Measurements from ENCODE around the gene SAMD11. TPM values are rescaled to one million over a fixed set of nuclear protein-coding genes. Genes with fewer than 3 reads are reported as not detected.
A peak's percentile ranks its signal among the peaks of the same experiment; 100 is the strongest.

The SAMD11 gene
- total RNA-seq, 4 donors from 2014 or later = 2.6 to 15.9 (median 11.5) TPM

DNA sequence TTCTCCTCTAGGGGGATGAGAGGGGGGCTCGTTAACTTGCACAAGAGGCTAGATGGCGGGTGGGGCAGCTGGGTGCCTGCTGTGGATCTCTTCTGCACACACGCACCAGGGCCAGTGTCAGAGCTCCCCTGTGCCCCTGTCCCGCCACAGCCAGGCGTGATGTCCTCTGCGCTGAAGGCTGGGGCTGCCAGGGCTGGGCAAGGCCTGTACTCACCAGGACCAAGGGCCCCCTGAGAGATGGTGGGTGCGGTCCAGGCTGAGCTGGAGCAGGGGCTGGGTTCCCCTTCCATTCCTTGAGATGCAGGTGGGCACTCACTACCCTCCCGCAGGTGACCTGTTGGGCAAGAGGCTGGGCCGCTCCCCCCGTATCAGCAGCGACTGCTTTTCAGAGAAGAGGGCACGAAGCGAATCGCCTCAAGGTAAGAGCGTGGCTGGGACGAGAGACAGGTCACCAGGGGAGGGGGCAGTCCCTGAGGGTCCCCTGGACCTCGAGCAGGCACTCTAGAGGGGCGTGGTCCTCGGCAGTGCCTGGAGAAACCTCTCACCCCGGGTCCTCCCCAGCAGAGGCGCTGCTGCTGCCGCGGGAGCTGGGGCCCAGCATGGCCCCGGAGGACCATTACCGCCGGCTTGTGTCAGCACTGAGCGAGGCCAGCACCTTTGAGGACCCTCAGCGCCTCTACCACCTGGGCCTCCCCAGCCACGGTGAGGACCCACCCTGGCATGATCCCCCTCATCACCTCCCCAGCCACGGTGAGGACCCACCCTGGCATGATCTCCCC lies 15.2 kb downstream of the SAMD11 start:
- Histone ChIP-seq H3K4me1 (peaks cover 0 to 74% (median 24%) of the 10 kb centered on the region in 4 donors), H3K4me3 (no peak overlapping the region), H3K9me3 (no peaks in the 10 kb centered on the region), H3K27ac (peak overlapping the region in 1 of 4 donors; percentile 76), H3K27me3 (peaks cover 0 to 78% of the 10 kb centered on the region in 2 donors), H3K36me3 (peaks cover 0 to 4% (median 0%) of the 10 kb centered on the region in 3 donors)
- TF ChIP-seq EP300 (IDR thresholded peaks at IDR 0.05) = no peak
- TF ChIP-seq POLR2A (IDR thresholded peaks at IDR 0.05) = no peak
- TF ChIP-seq, protein P1, sequence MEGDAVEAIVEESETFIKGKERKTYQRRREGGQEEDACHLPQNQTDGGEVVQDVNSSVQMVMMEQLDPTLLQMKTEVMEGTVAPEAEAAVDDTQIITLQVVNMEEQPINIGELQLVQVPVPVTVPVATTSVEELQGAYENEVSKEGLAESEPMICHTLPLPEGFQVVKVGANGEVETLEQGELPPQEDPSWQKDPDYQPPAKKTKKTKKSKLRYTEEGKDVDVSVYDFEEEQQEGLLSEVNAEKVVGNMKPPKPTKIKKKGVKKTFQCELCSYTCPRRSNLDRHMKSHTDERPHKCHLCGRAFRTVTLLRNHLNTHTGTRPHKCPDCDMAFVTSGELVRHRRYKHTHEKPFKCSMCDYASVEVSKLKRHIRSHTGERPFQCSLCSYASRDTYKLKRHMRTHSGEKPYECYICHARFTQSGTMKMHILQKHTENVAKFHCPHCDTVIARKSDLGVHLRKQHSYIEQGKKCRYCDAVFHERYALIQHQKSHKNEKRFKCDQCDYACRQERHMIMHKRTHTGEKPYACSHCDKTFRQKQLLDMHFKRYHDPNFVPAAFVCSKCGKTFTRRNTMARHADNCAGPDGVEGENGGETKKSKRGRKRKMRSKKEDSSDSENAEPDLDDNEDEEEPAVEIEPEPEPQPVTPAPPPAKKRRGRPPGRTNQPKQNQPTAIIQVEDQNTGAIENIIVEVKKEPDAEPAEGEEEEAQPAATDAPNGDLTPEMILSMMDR (IDR thresholded peaks at IDR 0.05) = no peak
- DNase-seq (ENCODE audit: low spot score in 2 of 2) = no peak
- 68 to 74% methylated on average over 17 to 22 of the region's 30 CpGs for WGBS, 2 donors

DNA sequence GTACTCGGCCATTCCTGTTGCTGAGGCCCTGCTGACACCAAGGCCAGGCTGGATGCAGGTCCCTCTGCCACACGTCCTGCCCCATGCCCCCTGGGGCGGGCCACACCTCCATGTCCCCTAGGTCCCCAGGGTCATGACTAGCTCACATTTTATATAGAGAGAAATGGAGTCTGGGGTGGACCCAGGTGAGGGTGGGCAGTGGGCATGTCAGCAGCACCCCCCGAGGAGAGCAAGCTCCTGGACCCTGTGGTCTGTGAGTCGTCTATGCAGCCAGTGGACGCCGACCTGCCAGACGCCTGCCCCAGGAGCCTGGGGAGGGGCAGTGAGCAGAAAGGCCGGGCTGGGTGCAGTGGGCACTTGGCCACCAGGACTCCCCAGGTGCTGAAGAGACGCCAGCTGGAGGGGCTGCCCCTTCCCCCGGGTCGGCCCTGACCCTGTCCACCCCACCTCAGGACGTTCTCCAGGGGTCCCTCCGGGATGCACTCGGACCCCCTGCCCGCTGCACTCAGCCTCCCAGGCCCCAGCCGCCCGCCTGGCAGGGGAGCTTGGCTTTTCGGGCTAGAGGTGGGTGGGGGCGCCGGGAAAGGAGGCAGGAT lies 15.9 kb downstream of the SAMD11 start:
- WGBS, 2 donors = 21 to 23% methylated on average over 17 to 18 of the region's 21 CpGs
- TF ChIP-seq, protein P1 (IDR thresholded peaks at IDR 0.05) = no peak
- TF ChIP-seq EP300 (IDR thresholded peaks at IDR 0.05) (no peak), POLR2A (IDR thresholded peaks at IDR 0.05) (no peak)
- H3K4me3 ChIP-seq = peak overlapping the region in 1 of 4 donors; percentile 46
- peaks cover 0 to 11% (median 0%) of the 10 kb centered on the region in 3 donors for H3K36me3 ChIP-seq
- peak overlapping the region in 1 of 4 donors; percentile 76 for H3K27ac ChIP-seq
- peaks cover 0 to 78% of the 10 kb centered on the region in 2 donors for H3K27me3 ChIP-seq
- no peaks in the 10 kb centered on the region for H3K9me3 ChIP-seq
- H3K4me1 ChIP-seq = peaks cover 0 to 74% (median 24%) of the 10 kb centered on the region in 4 donors
- DNase-seq (ENCODE audit: low spot score in 2 of 2) = no peak

DNA sequence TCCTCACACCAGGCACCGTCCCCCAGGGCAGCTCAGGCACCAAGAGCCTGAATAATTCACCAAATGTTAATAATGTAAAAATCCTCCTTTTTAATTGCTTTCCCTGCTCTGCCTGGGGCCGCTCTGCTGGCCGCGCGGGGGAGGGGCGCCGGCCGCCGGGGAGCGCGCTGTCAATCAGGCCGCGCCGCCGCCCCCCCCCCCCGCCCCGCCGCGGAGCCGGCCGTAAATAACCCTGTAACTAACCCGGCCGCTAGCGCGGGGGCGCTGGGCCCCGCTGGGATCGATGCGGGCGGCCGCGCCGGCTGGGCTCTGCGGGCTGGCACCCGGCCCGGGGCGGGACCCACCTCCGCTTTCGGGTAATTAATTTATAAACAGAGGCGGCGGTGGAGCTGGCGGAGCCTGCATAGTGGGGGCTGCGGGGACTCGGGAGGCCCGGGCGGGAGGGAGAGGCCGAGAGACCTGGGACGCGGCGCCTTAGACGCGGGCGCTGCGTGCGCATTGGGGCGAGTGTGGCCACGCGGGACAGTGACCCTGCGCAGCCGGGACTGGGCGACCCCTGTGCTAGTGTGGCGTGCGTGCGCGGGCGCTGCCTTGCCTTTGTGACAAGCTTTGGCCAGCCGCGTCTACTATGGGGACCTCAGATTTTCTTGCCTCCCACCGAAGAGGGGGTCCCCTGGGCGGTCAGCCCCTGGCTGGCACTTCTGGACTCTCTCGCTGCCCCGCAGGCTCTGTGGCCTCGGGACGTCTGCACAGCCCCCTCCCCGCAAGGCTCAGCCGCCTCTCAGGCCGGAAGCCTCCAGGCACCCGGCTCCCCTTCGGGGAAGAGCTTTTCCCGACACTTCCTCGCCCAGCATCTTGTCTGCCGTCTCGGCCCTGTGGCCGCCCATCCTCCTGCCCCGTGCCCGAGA lies 16.6 kb downstream of the SAMD11 start:
- H3K9me3 ChIP-seq = no peaks in the 10 kb centered on the region
- peaks cover 0 to 68% (median 24%) of the 10 kb centered on the region in 4 donors for H3K4me1 ChIP-seq
- 0 to 2% methylated on average over 20 to 65 of the region's 86 CpGs for WGBS, 2 donors
- DNase-seq (ENCODE audit: low spot score in 2 of 2) = no peak
- peaks cover 0 to 19% (median 0%) of the 10 kb centered on the region in 3 donors for H3K36me3 ChIP-seq
- H3K27ac ChIP-seq = peak overlapping the region; percentile 36 to 76 (median 50)
- TF ChIP-seq, protein P1 (IDR thresholded peaks at IDR 0.05) = peak in 1 of 5 experiments; percentile 6
- no peak for TF ChIP-seq POLR2A (IDR thresholded peaks at IDR 0.05)
- H3K27me3 ChIP-seq = peaks cover 0 to 71% of the 10 kb centered on the region in 2 donors
- peak overlapping the region; percentile 17 to 46 (median 24) for H3K4me3 ChIP-seq

DNA sequence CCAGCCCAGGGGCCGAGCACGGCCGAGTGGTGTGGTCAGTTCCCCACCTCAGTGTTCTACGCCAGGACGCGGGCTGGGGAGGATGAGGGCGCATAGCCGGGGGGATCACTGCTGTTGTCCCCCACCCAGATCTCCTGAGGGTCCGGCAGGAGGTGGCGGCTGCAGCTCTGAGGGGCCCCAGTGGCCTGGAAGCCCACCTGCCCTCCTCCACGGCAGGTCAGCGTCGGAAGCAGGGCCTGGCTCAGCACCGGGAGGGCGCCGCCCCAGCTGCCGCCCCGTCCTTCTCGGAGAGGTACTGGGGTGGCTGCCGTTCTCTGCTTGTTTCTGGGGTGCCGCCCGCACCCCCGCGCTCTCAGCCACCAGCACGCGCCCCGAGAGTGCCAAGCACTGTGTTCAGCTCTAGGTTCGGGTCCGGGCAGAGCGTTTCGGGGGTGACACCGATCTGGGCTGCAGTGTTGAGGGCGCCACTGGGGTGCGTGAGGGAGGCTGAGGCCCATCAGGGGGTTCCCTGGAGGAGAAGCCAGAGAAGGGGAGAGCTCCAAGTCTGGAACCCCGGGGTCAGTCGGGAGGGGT lies 17.4 kb downstream of the SAMD11 start:
- TF ChIP-seq, protein P1 (IDR thresholded peaks at IDR 0.05) = no peak
- TF ChIP-seq EP300 (IDR thresholded peaks at IDR 0.05) = no peak
- no peak for TF ChIP-seq POLR2A (IDR thresholded peaks at IDR 0.05)
- Histone ChIP-seq H3K36me3 (peaks cover 0 to 26% (median 0%) of the 10 kb centered on the region in 3 donors), H3K4me1 (peaks cover 0 to 61% (median 24%) of the 10 kb centered on the region in 4 donors), H3K9me3 (no peaks in the 10 kb centered on the region), H3K4me3 (peak overlapping the region in 3 of 4 donors; percentile 26 to 46 (median 28)), H3K27me3 (peaks cover 0 to 64% of the 10 kb centered on the region in 2 donors), H3K27ac (peak overlapping the region; percentile 36 to 76 (median 50))
- DNase-seq (ENCODE audit: low spot score in 2 of 2) = no peak
- 2% methylated on average over 22 to 27 of the region's 36 CpGs for WGBS, 2 donors
